WTC11 (cell line): ENCODE results near the gene P3H4.

Experiments
- ESRRA ChIP-seq: sonication (generic); formaldehyde crosslinking; IDR thresholded peaks from 2 replicates; pipeline ENCODE4 v1.8.1; 2022; ENCODE audit warnings: mild to moderate bottlenecking, missing genetic modification reagents, borderline replicate concordance
- TF ChIP-seq, protein P1 (sequence below): sonication (generic); formaldehyde crosslinking; IDR thresholded peaks from 2 replicates; pipeline ENCODE4 v1.8.1; 2023; ENCODE audit warnings: mild to moderate bottlenecking, missing genetic modification reagents, moderate library complexity

DNA sequence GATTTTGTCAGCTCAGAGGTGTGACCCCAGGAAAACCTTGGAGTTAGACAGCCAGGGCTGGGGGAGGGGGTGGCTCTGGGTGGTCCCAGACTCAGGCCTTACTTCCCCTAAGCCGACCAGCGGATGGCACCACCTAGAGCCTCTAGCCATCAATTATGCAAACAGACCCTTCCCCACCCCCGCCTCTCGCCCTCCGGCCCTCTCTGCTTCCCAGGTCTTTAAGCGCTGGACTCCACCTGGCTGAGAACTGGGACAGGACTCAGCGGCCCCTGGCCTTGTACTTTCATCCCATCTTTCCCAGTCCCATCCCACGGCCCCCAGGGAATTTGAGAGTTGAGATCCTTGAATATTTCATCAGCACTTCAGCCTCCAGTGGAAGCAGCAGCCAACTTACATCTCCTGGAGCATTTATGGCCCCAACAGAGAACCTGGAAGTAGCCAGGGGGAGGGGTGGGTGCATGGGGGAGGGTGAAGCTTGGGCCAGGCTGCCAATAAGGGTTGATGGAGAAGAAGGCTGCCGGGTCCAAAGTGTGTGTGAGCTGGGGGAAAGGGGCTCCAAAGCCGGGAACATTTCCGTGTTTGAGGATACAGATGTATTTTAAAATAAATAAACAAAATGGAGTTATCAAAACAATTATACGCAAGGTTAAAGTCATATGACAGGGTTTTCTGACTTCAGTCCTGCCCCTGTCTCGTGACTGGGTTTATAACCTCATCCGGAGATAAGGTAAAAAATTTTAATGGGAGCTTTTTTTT lies 17.8 kb downstream of the P3H4 start:
- no peak for TF ChIP-seq ESRRA (CRISPR knock-in tag)
- TF ChIP-seq, protein P1, sequence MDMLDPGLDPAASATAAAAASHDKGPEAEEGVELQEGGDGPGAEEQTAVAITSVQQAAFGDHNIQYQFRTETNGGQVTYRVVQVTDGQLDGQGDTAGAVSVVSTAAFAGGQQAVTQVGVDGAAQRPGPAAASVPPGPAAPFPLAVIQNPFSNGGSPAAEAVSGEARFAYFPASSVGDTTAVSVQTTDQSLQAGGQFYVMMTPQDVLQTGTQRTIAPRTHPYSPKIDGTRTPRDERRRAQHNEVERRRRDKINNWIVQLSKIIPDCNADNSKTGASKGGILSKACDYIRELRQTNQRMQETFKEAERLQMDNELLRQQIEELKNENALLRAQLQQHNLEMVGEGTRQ (CRISPR knock-in tag) = no peak
